Measurements from ENCODE around the gene ABCB11.

DNA sequence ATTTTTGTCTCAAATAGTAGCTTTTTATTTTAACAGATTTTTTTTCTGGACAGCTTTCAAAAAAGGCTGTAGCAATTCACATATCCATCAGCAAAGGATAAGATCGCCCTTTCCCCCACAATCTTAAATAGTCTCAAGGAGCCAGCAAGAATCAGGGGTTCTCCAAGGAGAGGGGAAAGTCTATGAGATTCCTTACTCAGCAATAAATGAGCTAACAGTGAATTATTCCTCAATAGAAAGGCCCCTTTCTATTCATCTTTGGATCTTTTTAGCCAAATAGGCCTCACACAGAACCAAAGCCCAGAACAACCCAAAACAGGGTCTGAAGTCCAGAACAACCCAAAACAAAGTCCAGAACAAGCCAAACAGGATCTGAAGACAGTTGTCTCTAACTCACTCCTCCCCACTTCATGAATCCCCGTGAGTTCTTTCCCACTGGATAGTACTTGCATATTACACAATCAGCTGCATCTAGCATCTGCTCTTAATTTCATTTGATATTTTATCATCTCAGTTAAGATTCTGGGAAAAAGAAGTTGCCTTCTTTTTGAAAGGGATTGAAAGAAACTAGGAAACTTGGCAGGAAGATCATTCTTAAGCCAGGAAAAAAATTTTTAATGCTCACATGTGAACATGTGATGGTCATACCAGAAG lies 34.9 kb upstream of the ABCB11 start:
- TF ChIP-seq, protein P1, sequence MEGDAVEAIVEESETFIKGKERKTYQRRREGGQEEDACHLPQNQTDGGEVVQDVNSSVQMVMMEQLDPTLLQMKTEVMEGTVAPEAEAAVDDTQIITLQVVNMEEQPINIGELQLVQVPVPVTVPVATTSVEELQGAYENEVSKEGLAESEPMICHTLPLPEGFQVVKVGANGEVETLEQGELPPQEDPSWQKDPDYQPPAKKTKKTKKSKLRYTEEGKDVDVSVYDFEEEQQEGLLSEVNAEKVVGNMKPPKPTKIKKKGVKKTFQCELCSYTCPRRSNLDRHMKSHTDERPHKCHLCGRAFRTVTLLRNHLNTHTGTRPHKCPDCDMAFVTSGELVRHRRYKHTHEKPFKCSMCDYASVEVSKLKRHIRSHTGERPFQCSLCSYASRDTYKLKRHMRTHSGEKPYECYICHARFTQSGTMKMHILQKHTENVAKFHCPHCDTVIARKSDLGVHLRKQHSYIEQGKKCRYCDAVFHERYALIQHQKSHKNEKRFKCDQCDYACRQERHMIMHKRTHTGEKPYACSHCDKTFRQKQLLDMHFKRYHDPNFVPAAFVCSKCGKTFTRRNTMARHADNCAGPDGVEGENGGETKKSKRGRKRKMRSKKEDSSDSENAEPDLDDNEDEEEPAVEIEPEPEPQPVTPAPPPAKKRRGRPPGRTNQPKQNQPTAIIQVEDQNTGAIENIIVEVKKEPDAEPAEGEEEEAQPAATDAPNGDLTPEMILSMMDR (IDR thresholded peaks at IDR 0.05; ENCODE audit: extremely low read depth in 1 of 2, insufficient read depth in 1 of 2, low read depth in 1 of 2, low read length in 2 of 2), result no peak
- no peak for TF ChIP-seq POLR2AphosphoS5 (IDR thresholded peaks at IDR 0.05; ENCODE audit: insufficient read depth, low read depth, low read length)
- TF ChIP-seq MYC (IDR thresholded peaks at IDR 0.05; ENCODE audit: low read depth, low read length), result no peak
- TF ChIP-seq POLR2A (IDR thresholded peaks at IDR 0.05; ENCODE audit: low read depth, low read length), result no peak
- TF ChIP-seq JUN (IDR thresholded peaks at IDR 0.05; ENCODE audit: borderline replicate concordance, insufficient read depth, insufficient read length, low read depth), result no peak
- TF ChIP-seq, protein P2, sequence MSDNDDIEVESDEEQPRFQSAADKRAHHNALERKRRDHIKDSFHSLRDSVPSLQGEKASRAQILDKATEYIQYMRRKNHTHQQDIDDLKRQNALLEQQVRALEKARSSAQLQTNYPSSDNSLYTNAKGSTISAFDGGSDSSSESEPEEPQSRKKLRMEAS (IDR thresholded peaks at IDR 0.05; ENCODE audit: insufficient read depth, insufficient read length), result no peak
- TF ChIP-seq EZH2 (IDR thresholded peaks at IDR 0.05; ENCODE audit: borderline replicate concordance, low read depth, low read length, severe bottlenecking), result no peak
- TF ChIP-seq GATA2 (IDR thresholded peaks at IDR 0.05; ENCODE audit: insufficient read depth, insufficient read length, low read depth, low read length), result no peak
- TF ChIP-seq FOS (IDR thresholded peaks at IDR 0.05; ENCODE audit: borderline replicate concordance, insufficient read depth, low read length), result no peak

Data from endothelial cell of umbilical vein (primary cell).